GM12891 (cell line): ENCODE results near the gene ABCC4.

Experiments used
- PAX5 ChIP-seq: IDR thresholded peaks from 2 replicates; pipeline ENCODE4 v1.6.1; 2011; ENCODE audit warnings: low read length, moderate library complexity, mild to moderate bottlenecking; ENCODE audit not compliant: insufficient read depth, severe bottlenecking
- POLR2A ChIP-seq: IDR thresholded peaks from 2 replicates; pipeline ENCODE4 v1.6.1; 2011; ENCODE audit warnings: low read depth, low read length, control low read depth
- POLR2AphosphoS5 ChIP-seq: IDR thresholded peaks from 2 replicates; pipeline ENCODE4 v1.6.1; 2011; ENCODE audit warnings: low read depth, low read length, control low read depth
- POU2F2 ChIP-seq: IDR thresholded peaks from 2 replicates; pipeline ENCODE4 v1.6.1; 2011; ENCODE audit warnings: low read depth, mild to moderate bottlenecking, control low read depth, low read length, moderate library complexity
- SPI1 ChIP-seq: IDR thresholded peaks from 2 replicates; pipeline ENCODE4 v1.6.1; 2011; ENCODE audit warnings: low read depth, low read length, control low read depth
- TAF1 ChIP-seq: IDR thresholded peaks from 2 replicates; pipeline ENCODE4 v1.6.1; 2011; ENCODE audit warnings: low read depth, low read length, control low read depth

DNA sequence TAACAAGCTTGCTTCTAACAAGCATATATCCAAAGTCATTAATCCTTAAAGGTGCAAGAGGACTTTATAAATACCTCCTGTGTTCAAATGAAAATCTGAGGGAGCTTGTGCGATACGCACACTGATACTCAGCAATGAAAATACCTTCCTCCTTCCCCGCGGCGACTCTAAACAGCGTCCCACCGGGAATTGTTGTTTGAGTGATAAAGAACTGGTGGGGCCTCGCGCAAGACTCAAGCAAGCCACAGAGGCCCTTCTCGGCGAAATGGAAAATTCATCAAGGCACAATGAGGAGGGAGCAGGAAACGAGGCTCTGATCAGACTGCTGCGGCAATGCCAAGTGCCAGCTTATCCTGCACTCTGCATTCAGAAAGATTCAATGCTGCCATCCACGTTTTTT, 126.7 kb downstream of the ABCC4 start:
- no peak for TF ChIP-seq POLR2A
- TF ChIP-seq TAF1 = no peak
- TF ChIP-seq POLR2AphosphoS5 = no peak
- no peak for TF ChIP-seq SPI1
- TF ChIP-seq PAX5 = no peak
- no peak for TF ChIP-seq POU2F2
